GM12878 (cell line): ENCODE measurements around the gene RALGPS1. TPM values are rescaled to one million over a fixed set of nuclear protein-coding genes. Genes with fewer than 3 reads are reported as not detected.

ENCODE experiments used
- ATAC-seq: fragments of 200-7000 bp; cut with Tn5 transposase; 3 replicates; pipeline ENCODE4 v1.9.1; 2020; ENCODE audit warnings: mild to moderate bottlenecking, moderate library complexity
- BruUV-seq: library from RNA; stranded (reverse); fragments of 400-500 nt; replicated peaks from 2 replicates; lab custom pipeline; 2021; lab: Mats Ljungman, UMichigan
- CTCF ChIA-PET: fragments of 300-600 bp; sonication (Branson Sonifier 250); formaldehyde crosslinking; extraction: SDS; loops from one replicate; lab custom pipeline; 2021; ENCODE audit warnings: inconsistent platforms; lab: Yijun Ruan, JAX
- POLR2A ChIA-PET: fragments of 350-600 bp; formaldehyde crosslinking; extraction: SDS; loops from one replicate; lab custom pipeline; 2021; ENCODE audit warnings: inconsistent platforms; lab: Charles Lee
- RAD21 ChIA-PET: fragments of 300-600 bp; sonication (Branson Sonifier 250); formaldehyde crosslinking; loops from one replicate; lab custom pipeline; 2023; ENCODE audit warnings: antibody characterized with exemption; ENCODE audit not compliant: unreplicated experiment; lab: Charles Lee
- SMC1A ChIA-PET: fragments of 300-600 bp; sonication (Branson Sonifier 250); formaldehyde crosslinking; loops from one replicate; lab custom pipeline; 2023; ENCODE audit not compliant: unreplicated experiment, uncharacterized antibody; lab: Charles Lee
- DNase-seq: peaks from one replicate; pipeline ENCODE4 v3.0.0-alpha.2; 2011; ENCODE audit warnings: low read depth, low spot score
- FAIRE-seq: peaks from 3 replicates; lab custom pipeline; 2011; peaks lifted over from hg19 to GRCh38; lab: Jason Lieb, UNC
- H2AFZ ChIP-seq: 2 replicates; pipeline ENCODE4 v1.6.0; 2011; ENCODE audit warnings: low read depth, low read length, control low read depth; ENCODE audit not compliant: control insufficient read depth
- H3K27ac ChIP-seq: 2 replicates; pipeline ENCODE4 v1.5.1; 2011; ENCODE audit warnings: control low read depth; ENCODE audit not compliant: control insufficient read depth, insufficient read depth
- H3K27me3 ChIP-seq, 2 experiments: replicated peaks in 1 of 2; 2 replicates each; pipeline versions ENCODE4 v1.6.0 to v1.6.1; 2011; ENCODE audit warnings: low read length in 1 of 2; ENCODE audit not compliant: control insufficient read depth in 2 of 2, insufficient read depth in 2 of 2
- H3K36me3 ChIP-seq, 2 experiments: 2 replicates each; pipeline ENCODE4 v1.5.1; 2011; ENCODE audit warnings: low read length in 1 of 2; ENCODE audit not compliant: control insufficient read depth in 2 of 2, insufficient read depth in 2 of 2
- H3K4me1 ChIP-seq: 2 replicates; pipeline ENCODE4 v1.6.1; 2011; ENCODE audit warnings: mild to moderate bottlenecking, low read length, moderate library complexity, mixed read lengths; ENCODE audit not compliant: control insufficient read depth, insufficient read depth
- H3K4me2 ChIP-seq: 2 replicates; pipeline ENCODE4 v1.6.0; 2011; ENCODE audit warnings: control low read depth; ENCODE audit not compliant: control insufficient read depth, insufficient read depth
- H3K4me3 ChIP-seq: fragments of 200-600 bp; sonication (generic); 2 replicates; pipeline ENCODE4 v1.5.1; 2016
- H3K79me2 ChIP-seq: 2 replicates; pipeline ENCODE4 v1.6.0; 2011; ENCODE audit warnings: low read length; ENCODE audit not compliant: control insufficient read depth, insufficient read depth
- H3K9ac ChIP-seq: 2 replicates; pipeline ENCODE4 v1.8.0; 2011; ENCODE audit warnings: low read length, control low read depth, mixed read lengths; ENCODE audit not compliant: control insufficient read depth, insufficient read depth
- H3K9me3 ChIP-seq: replicated peaks from 3 replicates; pipeline ENCODE4 v1.5.1; 2011; ENCODE audit warnings: mild to moderate bottlenecking, low read length; ENCODE audit not compliant: control insufficient read depth, insufficient read depth
- H4K20me1 ChIP-seq: 2 replicates; pipeline ENCODE4 v1.6.0; 2011; ENCODE audit not compliant: control insufficient read depth, insufficient read depth
- EZH2 ChIP-seq: IDR thresholded peaks from 2 replicates; pipeline ENCODE4 v1.6.1; 2012; ENCODE audit warnings: low read depth, mild to moderate bottlenecking, control low read depth, inconsistent platforms, low read length, borderline replicate concordance; ENCODE audit not compliant: control insufficient read depth
- PBX3 ChIP-seq: IDR thresholded peaks from 2 replicates; pipeline ENCODE4 v1.6.1; 2011; ENCODE audit warnings: mild to moderate bottlenecking, low read depth, low read length, moderate library complexity; ENCODE audit not compliant: insufficient replicate concordance
- POLR2AphosphoS2 ChIP-seq: IDR thresholded peaks from 2 replicates; pipeline ENCODE4 v1.6.1; 2011; ENCODE audit warnings: low read depth, mild to moderate bottlenecking, low read length, improper control_type of control experiment, moderate library complexity
- REST ChIP-seq: IDR thresholded peaks from 2 replicates; pipeline ENCODE4 v1.6.1; 2012; ENCODE audit warnings: mild to moderate bottlenecking, low read depth, low read length
- ZBTB40 ChIP-seq: fragments of 450-650 bp; IDR thresholded peaks from 2 replicates; pipeline ENCODE4 v1.6.1; 2016; ENCODE audit warnings: mild to moderate bottlenecking, moderate library complexity, borderline replicate concordance
- WGBS: methylation state at CpG from one replicate; pipeline ENCODE4 v1.1.6; 2016; ENCODE audit warnings: low lambda C conversion rate; ENCODE audit not compliant: insufficient replicate concordance, insufficient coverage; ENCODE audit errors: missing lambda C conversion rate; 5-methylcytosine and 5-hydroxymethylcytosine counted together
- in situ Hi-C: fragments of 300-500 bp; cut with MboI; formaldehyde crosslinking; loops from 9 replicates; pipeline ENCODE4 v1.14.3; 2018; ENCODE audit warnings: mixed read lengths
- intact Hi-C: fragments of 100-400 bp; cut with micrococcal nuclease; formaldehyde crosslinking; loops from one replicate; pipeline ENCODE4 v1.14.2; 2022; ENCODE audit not compliant: unreplicated experiment
- polyA plus RNA-seq, 11 experiments: library from polyadenylated mRNA; depleted of rRNA in 4 of 11; unstranded in 6 of 11; stranded (reverse) in 5 of 11; fragments of >200 nt; fragmentation: Nextera tagmentation in 4 of 11; fragmentation: Illumina TruSeq in 1 of 11; extraction: Ambion mirVana in 4 of 11; extraction: Trizol in 1 of 11; gene quantifications; 1 replicate in 1 of 11; 2 replicates in 10 of 11; pipeline versions ENCODE4 v1.2.1 to v1.2.3, GENCODE V29; 2011 to 2016; ENCODE audit warnings: inconsistent platforms in 2 of 11, missing spikeins in 2 of 11, low read depth in 1 of 11
- total RNA-seq, 4 experiments: library from RNA; depleted of rRNA in 3 of 4; stranded (reverse); fragments of >200 nt in 3 of 4; fragmentation: Illumina TruSeq in 1 of 4; extraction: Trizol in 1 of 4; gene quantifications; 2 replicates each; pipeline versions ENCODE4 v1.2.1 to v1.2.3, GENCODE V29; 2013 to 2021

Gene RALGPS1
- total and polyA plus RNA-seq, 10 of the 15 experiments (the other 5 are each of a cell fraction or from before 2014, with no cell fraction given): 0.13 to 5.6 (median 2.7) TPM

GRCh38 chr9:127014910-127015540 lies 100.4 kb downstream of the RALGPS1 start:
- H3K9ac ChIP-seq: no peak overlapping the region
- TF ChIP-seq EZH2 (no peak), PBX3 (no peak), POLR2AphosphoS2 (no peak), REST (no peak), ZBTB40 (no peak)
- TF ChIP-seq, all 136 proteins: peak for 0
- DNase-seq (no peak), FAIRE-seq (no peak), ATAC-seq (no peak)
- ChIA-PET POLR2A (no interaction called here), CTCF (no interaction called here), RAD21 (no interaction called here), SMC1A (interaction anchor here (0.7 kb wide), 1 partner anchor 9 kb away, joined by 3 read pairs; no protein-coding TSS in a partner anchor)
- H4K20me1 ChIP-seq: no peaks in the 10 kb centered on the region
- intact Hi-C loops: no loop called here
- 99% methylated on average over 3 of the region's 3 CpGs for WGBS
- no peaks in the 10 kb centered on the region for H3K79me2 ChIP-seq
- H3K4me2 ChIP-seq: no peak overlapping the region
- H3K4me1 ChIP-seq: no peaks in the 10 kb centered on the region
- no peaks in the 10 kb centered on the region for H3K27me3 ChIP-seq
- no peaks in the 10 kb centered on the region for H3K36me3 ChIP-seq
- H3K9me3 ChIP-seq: no peaks in the 10 kb centered on the region
- no peak overlapping the region for H2AFZ ChIP-seq
- H3K27ac ChIP-seq: no peak overlapping the region
- in situ Hi-C loops: no loop called here
- BruUV-seq: no TSS peak
- no peak overlapping the region for H3K4me3 ChIP-seq
